GM08714 (cell line): ENCODE measurements around the gene CTCFL.

Source experiments
- H3K4me3 ChIP-seq: fragments of 200-500 bp; sonication (Bioruptor generic); 2 replicates; pipeline ENCODE4 v1.5.1; 2014; ENCODE audit warnings: mild to moderate bottlenecking, low read length, inconsistent platforms
- ZNF274 ChIP-seq: IDR thresholded peaks from 2 replicates; pipeline ENCODE4 v1.6.1; 2012; ENCODE audit warnings: mild to moderate bottlenecking, low read depth, low read length

Gene CTCFL

GRCh38 chr20:57524511-57525176 is at the start of gene CTCFL:
Gene CTCFL, minus strand, starts transcription at chr20:57525140. Its CDS starts 935 bp downstream, at chr20:57524205.
- no peak for TF ChIP-seq ZNF274
- no peak within 1 kb of the TSS for H3K4me3 ChIP-seq

GRCh38 chr20:57573894-57574293 is 49.0 kb upstream of the CTCFL start:
- H3K4me3 ChIP-seq: no peak overlapping the region
- no peak for TF ChIP-seq ZNF274

GRCh38 chr20:57573242-57573641 is 48.3 kb upstream of the CTCFL start:
- H3K4me3 ChIP-seq: no peak overlapping the region
- TF ChIP-seq ZNF274: no peak

- no peak for TF ChIP-seq ZNF274
- no peak overlapping the region for H3K4me3 ChIP-seq
Measured at GRCh38 chr20:57571782-57572416, 47.0 kb upstream of the CTCFL start.

- H3K4me3 ChIP-seq: no peak overlapping the region
- TF ChIP-seq ZNF274: no peak
Measured at GRCh38 chr20:57570920-57571319, 46.0 kb upstream of the CTCFL start.

- H3K4me3 ChIP-seq: no peak overlapping the region
- no peak for TF ChIP-seq ZNF274
Measured at GRCh38 chr20:57570145-57570850, 45.4 kb upstream of the CTCFL start.

GRCh38 chr20:57568960-57569359 is 44.0 kb upstream of the CTCFL start:
- no peak for TF ChIP-seq ZNF274
- no peak overlapping the region for H3K4me3 ChIP-seq

- H3K4me3 ChIP-seq: no peak overlapping the region
- TF ChIP-seq ZNF274: no peak
Measured at GRCh38 chr20:57568088-57568896, 43.4 kb upstream of the CTCFL start.

GRCh38 chr20:57567471-57568079 is 42.6 kb upstream of the CTCFL start:
- no peak for TF ChIP-seq ZNF274

GRCh38 chr20:57566803-57567459 is 42.0 kb upstream of the CTCFL start:
- H3K4me3 ChIP-seq: no peak overlapping the region
- TF ChIP-seq ZNF274: no peak

More at GRCh38 chr20:57567471-57568079, 42.6 kb upstream of the CTCFL start:
- no peak overlapping the region for H3K4me3 ChIP-seq

GRCh38 chr20:57566399-57566798 is 41.5 kb upstream of the CTCFL start:
- H3K4me3 ChIP-seq: no peak overlapping the region
- TF ChIP-seq ZNF274: no peak

- no peak overlapping the region for H3K4me3 ChIP-seq
- no peak for TF ChIP-seq ZNF274
Measured at GRCh38 chr20:57564951-57565642, 40.2 kb upstream of the CTCFL start.

GRCh38 chr20:57564180-57564802 is 39.4 kb upstream of the CTCFL start:
- H3K4me3 ChIP-seq: no peak overlapping the region
- TF ChIP-seq ZNF274: no peak
